ENCODE results near the gene RGS14.

The RGS14 gene

DNA sequence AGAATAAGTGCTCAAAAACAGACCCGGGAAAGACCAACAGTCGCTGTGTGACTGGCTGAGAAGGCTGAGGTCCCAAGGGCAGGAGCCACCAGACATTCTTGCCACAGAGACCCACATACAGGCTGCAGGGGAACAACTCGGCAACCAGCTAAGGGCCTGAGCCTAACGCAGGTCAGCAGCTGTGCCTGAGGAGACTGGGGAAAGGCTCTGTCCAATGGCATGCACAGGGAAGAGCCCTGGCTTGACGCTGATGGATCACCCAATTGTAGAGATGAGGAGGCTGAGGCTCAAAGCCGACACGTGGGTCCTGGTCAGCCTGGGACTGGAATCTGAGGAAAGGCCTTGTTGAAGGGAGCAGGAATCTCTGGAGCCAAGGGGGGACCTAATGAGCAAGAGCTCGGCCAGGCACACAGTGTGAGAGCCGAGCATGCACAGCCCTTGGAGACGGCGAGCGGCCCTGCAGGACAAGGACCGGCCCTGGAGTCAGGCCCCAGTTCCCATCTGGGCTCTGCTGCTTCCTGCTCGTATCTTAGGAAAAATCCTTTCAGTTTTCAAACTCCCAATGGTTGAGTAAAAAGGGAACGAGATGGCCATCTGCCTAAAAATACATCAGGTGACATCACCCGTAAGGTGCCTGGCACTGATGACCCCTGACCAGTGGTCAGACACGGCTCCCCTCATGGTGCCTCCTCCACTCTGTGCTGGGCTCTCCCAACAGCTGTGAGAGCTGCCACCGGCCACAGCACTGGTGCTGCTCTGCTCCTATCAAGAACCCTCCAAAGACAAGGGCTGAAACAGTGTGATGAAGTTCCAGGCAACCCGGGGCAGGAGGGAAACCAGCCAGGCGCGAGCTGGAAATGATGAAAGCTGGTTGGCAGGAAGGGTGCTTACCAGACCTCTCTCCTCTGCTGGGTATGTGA, 22.7 kb upstream of the RGS14 start:
- H3K79me2 ChIP-seq (ENCODE audit: low read length): peaks cover 32% of the 10 kb centered on the region
- peaks cover 9% of the 10 kb centered on the region; the same call in 1 of the 2 replicates for H3K36me3 ChIP-seq (replicated peaks; ENCODE audit: insufficient read depth, low read length)
- H3K27ac ChIP-seq (ENCODE audit: low read length): no peak overlapping the region
- no peak overlapping the region for H3K4me3 ChIP-seq (ENCODE audit: low read length)
- H3K27me3 ChIP-seq (replicated peaks; ENCODE audit: insufficient read depth, low read length): no peaks in the 10 kb centered on the region
- TF ChIP-seq EZH2 (optimal IDR thresholded peaks at IDR 0.05; ENCODE audit: low read depth, low read length) (no peak), EZH2phosphoT487 (IDR thresholded peaks at IDR 0.05; ENCODE audit: low read length) (no peak)
- TF ChIP-seq, protein P1, sequence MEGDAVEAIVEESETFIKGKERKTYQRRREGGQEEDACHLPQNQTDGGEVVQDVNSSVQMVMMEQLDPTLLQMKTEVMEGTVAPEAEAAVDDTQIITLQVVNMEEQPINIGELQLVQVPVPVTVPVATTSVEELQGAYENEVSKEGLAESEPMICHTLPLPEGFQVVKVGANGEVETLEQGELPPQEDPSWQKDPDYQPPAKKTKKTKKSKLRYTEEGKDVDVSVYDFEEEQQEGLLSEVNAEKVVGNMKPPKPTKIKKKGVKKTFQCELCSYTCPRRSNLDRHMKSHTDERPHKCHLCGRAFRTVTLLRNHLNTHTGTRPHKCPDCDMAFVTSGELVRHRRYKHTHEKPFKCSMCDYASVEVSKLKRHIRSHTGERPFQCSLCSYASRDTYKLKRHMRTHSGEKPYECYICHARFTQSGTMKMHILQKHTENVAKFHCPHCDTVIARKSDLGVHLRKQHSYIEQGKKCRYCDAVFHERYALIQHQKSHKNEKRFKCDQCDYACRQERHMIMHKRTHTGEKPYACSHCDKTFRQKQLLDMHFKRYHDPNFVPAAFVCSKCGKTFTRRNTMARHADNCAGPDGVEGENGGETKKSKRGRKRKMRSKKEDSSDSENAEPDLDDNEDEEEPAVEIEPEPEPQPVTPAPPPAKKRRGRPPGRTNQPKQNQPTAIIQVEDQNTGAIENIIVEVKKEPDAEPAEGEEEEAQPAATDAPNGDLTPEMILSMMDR (IDR thresholded peaks at IDR 0.05; ENCODE audit: low read length): no peak
- 0 out of 2 replicates have a peak, but pooled peaks cover 3% of the 10 kb centered on the region for H4K20me1 ChIP-seq (ENCODE audit: insufficient read depth, low read length)
- H3K4me2 ChIP-seq (ENCODE audit: low read depth, low read length): no peak overlapping the region
- no peaks in the 10 kb centered on the region for H3K4me1 ChIP-seq (ENCODE audit: low read length)
- H3K9ac ChIP-seq (ENCODE audit: low read length): no peak overlapping the region
- no peak for DNase-seq
- H3F3A ChIP-seq (ENCODE audit: insufficient read depth, low read length): no peaks in the 10 kb centered on the region
- H3K9me2 ChIP-seq (replicated peaks; ENCODE audit: insufficient read depth, low read length): no peaks in the 10 kb centered on the region
- H3K9me3 ChIP-seq (replicated peaks; ENCODE audit: insufficient read depth, low read length): no peaks in the 10 kb centered on the region
- no peak overlapping the region for H2AFZ ChIP-seq (ENCODE audit: low read length)

DNA sequence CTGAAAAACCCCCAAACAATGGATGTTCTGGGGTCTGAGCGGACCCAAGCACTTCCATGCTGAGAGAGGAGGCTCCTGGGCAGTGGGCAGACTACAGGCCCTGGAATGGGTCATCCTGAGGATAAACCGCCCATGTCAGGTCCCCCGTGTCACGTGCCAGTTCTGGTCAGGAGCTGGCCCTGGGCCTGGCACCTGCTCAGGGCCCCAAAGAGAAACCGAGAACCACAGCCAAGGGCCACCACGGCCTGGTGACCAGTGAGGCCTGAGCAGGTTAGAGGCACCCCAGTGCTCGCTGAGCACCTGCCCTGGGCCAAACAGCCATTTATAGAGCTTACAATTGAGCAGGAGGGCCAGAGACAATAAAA, 22.0 kb upstream of the RGS14 start:
- Histone ChIP-seq H3K27ac (ENCODE audit: low read length) (no peak overlapping the region), H3K4me1 (ENCODE audit: low read length) (no peaks in the 10 kb centered on the region), H3K9ac (ENCODE audit: low read length) (no peak overlapping the region), H3K36me3 (replicated peaks; ENCODE audit: insufficient read depth, low read length) (peaks cover 9% of the 10 kb centered on the region; the same call in 1 of the 2 replicates), H4K20me1 (ENCODE audit: insufficient read depth, low read length) (0 out of 2 replicates have a peak, but pooled peaks cover 3% of the 10 kb centered on the region), H3K4me2 (ENCODE audit: low read depth, low read length) (no peak overlapping the region), H3K9me2 (replicated peaks; ENCODE audit: insufficient read depth, low read length) (no peaks in the 10 kb centered on the region), H3K4me3 (ENCODE audit: low read length) (no peak overlapping the region), H3K27me3 (replicated peaks; ENCODE audit: insufficient read depth, low read length) (no peaks in the 10 kb centered on the region), H2AFZ (ENCODE audit: low read length) (no peak overlapping the region), H3F3A (ENCODE audit: insufficient read depth, low read length) (no peaks in the 10 kb centered on the region), H3K79me2 (ENCODE audit: low read length) (peaks cover 36% of the 10 kb centered on the region), H3K9me3 (replicated peaks; ENCODE audit: insufficient read depth, low read length) (no peaks in the 10 kb centered on the region)
- DNase-seq: no peak
- TF ChIP-seq, protein P1 (IDR thresholded peaks at IDR 0.05; ENCODE audit: low read length): no peak
- no peak for TF ChIP-seq EZH2 (optimal IDR thresholded peaks at IDR 0.05; ENCODE audit: low read depth, low read length)
- no peak for TF ChIP-seq EZH2phosphoT487 (IDR thresholded peaks at IDR 0.05; ENCODE audit: low read length)

DNA sequence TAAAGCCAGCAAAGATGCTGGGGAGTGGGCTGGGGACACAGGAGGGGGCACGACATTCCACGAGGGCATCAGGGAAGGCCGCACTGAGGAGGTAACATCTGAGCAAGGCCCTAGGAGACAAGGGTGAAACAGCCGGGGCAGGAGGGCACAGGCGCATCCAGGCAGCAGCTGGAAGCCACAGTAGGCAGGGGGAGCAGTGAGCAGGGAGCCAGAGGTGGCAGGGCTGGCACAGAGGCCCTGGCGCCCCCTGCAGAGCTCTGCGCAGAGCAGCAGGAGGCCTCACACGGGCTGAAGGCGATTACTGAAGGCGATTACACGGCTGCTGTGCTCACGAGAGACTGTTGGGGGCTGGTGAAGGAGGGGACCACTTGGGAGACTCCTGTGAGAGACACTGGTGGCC, 21.6 kb upstream of the RGS14 start:
- no peak overlapping the region for H3K4me3 ChIP-seq (ENCODE audit: low read length)
- no peak overlapping the region for H3K9ac ChIP-seq (ENCODE audit: low read length)
- H2AFZ ChIP-seq (ENCODE audit: low read length): no peak overlapping the region
- 0 out of 2 replicates have a peak, but pooled peaks cover 3% of the 10 kb centered on the region for H4K20me1 ChIP-seq (ENCODE audit: insufficient read depth, low read length)
- H3K9me2 ChIP-seq (replicated peaks; ENCODE audit: insufficient read depth, low read length): no peaks in the 10 kb centered on the region
- H3F3A ChIP-seq (ENCODE audit: insufficient read depth, low read length): no peaks in the 10 kb centered on the region
- no peak overlapping the region for H3K4me2 ChIP-seq (ENCODE audit: low read depth, low read length)
- no peak overlapping the region for H3K27ac ChIP-seq (ENCODE audit: low read length)
- H3K9me3 ChIP-seq (replicated peaks; ENCODE audit: insufficient read depth, low read length): no peaks in the 10 kb centered on the region
- no peaks in the 10 kb centered on the region for H3K4me1 ChIP-seq (ENCODE audit: low read length)
- H3K79me2 ChIP-seq (ENCODE audit: low read length): peaks cover 36% of the 10 kb centered on the region
- no peak for DNase-seq
- H3K27me3 ChIP-seq (replicated peaks; ENCODE audit: insufficient read depth, low read length): no peaks in the 10 kb centered on the region
- H3K36me3 ChIP-seq (replicated peaks; ENCODE audit: insufficient read depth, low read length): peaks cover 9% of the 10 kb centered on the region; the same call in 1 of the 2 replicates
- TF ChIP-seq EZH2phosphoT487 (IDR thresholded peaks at IDR 0.05; ENCODE audit: low read length) (no peak), EZH2 (optimal IDR thresholded peaks at IDR 0.05; ENCODE audit: low read depth, low read length) (no peak)
- TF ChIP-seq, protein P1 (IDR thresholded peaks at IDR 0.05; ENCODE audit: low read length): peak; percentile 41

All from MM.1S (cell line).